ENCODE data around the gene NEDD4L. TPM values are rescaled to one million over a fixed set of nuclear protein-coding genes. Genes with fewer than 3 reads are reported as not detected.

NEDD4L gene
- total RNA-seq, 1 donor from 2014 or later = 93.9 TPM

DNA sequence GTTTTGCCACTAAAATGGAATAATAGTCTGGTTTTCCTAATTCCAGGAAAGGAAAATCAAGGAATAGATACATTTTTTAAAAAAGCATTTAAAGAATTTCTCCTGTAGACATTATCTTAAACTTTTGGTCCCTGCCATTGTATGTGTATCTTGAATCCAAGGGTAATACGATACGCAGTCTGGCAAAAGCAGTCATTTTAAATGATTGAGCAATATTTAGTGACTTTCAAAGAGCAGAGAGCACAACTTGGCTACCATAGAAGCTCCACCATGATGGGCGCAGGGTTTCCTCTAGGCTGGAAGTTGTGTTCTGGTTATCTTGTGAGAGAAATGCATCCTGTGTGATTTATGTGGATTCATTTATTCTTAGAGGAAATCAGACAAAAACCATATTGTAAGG, 92.9 kb downstream of the NEDD4L start:
- H3K4me1 ChIP-seq (ENCODE audit: insufficient read depth, low read length) = peaks cover 4% of the 10 kb centered on the region
- Mint-ChIP-seq H3K4me3 (ENCODE audit: unreplicated experiment) (no peak overlapping the region), H3K27ac (ENCODE audit: unreplicated experiment) (no peak overlapping the region), H3K27me3 (ENCODE audit: low read depth, unreplicated experiment) (no peaks in the 10 kb centered on the region), H3K9me3 (ENCODE audit: unreplicated experiment) (no peaks in the 10 kb centered on the region), H3K4me1 (ENCODE audit: low read depth, unreplicated experiment) (peaks cover 25% of the 10 kb centered on the region), H3K36me3 (ENCODE audit: low read depth, unreplicated experiment) (no peaks in the 10 kb centered on the region)
- H3K9ac ChIP-seq (ENCODE audit: low read length) = no peak overlapping the region
- DNase-seq (ENCODE audit: low read depth) = no peak
- no peak overlapping the region for H3K27ac ChIP-seq (ENCODE audit: low read depth, low read length)
- peaks cover 6% of the 10 kb centered on the region for H4K20me1 ChIP-seq (ENCODE audit: insufficient read depth, low read length)
- H3K4me2 ChIP-seq (ENCODE audit: low read length) = no peak overlapping the region
- no peak overlapping the region for H2AFZ ChIP-seq (ENCODE audit: low read depth, low read length)
- no peaks in the 10 kb centered on the region for H3K36me3 ChIP-seq (ENCODE audit: insufficient read depth, low read length)
- no peaks in the 10 kb centered on the region for H3K27me3 ChIP-seq (ENCODE audit: insufficient read depth, low read length)
- no peak overlapping the region for H3K4me3 ChIP-seq (ENCODE audit: insufficient read depth, low read depth, low read length)
- no peak for FAIRE-seq
- TF ChIP-seq, protein P1, sequence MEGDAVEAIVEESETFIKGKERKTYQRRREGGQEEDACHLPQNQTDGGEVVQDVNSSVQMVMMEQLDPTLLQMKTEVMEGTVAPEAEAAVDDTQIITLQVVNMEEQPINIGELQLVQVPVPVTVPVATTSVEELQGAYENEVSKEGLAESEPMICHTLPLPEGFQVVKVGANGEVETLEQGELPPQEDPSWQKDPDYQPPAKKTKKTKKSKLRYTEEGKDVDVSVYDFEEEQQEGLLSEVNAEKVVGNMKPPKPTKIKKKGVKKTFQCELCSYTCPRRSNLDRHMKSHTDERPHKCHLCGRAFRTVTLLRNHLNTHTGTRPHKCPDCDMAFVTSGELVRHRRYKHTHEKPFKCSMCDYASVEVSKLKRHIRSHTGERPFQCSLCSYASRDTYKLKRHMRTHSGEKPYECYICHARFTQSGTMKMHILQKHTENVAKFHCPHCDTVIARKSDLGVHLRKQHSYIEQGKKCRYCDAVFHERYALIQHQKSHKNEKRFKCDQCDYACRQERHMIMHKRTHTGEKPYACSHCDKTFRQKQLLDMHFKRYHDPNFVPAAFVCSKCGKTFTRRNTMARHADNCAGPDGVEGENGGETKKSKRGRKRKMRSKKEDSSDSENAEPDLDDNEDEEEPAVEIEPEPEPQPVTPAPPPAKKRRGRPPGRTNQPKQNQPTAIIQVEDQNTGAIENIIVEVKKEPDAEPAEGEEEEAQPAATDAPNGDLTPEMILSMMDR (IDR thresholded peaks at IDR 0.05; ENCODE audit: insufficient read depth, low read depth, low read length) = no peak
- H3K9me3 ChIP-seq (ENCODE audit: insufficient read depth, low read depth, low read length) = no peaks in the 10 kb centered on the region
- no peaks in the 10 kb centered on the region for H3K79me2 ChIP-seq (ENCODE audit: insufficient read depth, low read length)

DNA sequence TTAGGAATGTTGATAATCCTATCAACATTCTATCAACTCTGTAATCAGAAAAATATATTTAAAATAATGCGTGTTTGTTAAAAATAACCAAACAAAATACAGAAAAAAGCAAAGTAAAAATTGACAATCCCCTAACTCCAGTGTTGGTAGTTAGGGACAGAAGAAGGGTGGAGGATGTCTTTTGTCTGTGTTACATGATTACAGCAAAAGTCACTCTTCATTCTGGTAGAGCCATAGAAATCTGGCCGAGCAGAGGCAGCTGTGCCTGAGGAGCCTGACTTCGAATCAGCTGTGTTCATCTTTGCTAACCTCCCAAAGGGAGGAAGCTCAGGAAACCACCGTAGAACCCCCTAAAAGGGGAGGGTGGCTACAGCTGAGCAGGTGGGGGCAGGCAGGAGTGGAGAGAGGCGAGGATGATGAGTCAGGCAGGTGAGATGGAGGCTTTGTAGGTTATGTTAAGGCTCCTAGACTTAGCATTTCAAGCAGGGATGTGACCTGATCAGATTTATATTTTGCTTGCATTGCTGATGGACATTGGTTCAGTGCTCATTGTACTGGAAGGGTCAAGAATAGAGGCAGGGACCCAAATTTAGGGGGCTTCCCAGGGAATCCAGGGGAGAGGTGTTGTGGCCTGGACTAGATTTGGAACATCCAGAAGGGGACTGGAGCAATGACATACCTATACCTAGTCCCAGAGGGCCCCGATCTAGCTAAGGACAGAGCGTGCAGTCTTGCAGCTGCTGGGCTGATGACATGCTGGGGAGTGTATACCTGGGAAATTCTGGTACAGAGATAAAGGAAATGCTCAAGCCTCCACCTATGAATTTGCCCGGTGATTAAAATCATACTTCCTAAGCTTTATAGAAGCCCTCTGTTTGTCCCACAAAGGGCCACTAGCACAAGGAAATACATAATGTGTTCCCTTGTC, 95.7 kb downstream of the NEDD4L start:
- Mint-ChIP-seq H3K27ac (ENCODE audit: unreplicated experiment) (no peak overlapping the region), H3K4me1 (ENCODE audit: low read depth, unreplicated experiment) (peaks cover 21% of the 10 kb centered on the region)
- no peak for FAIRE-seq

More for the DNA sequence above, 95.7 kb downstream of the NEDD4L start:
- DNase-seq (ENCODE audit: low read depth) = no peak
- H3K9me3 Mint-ChIP-seq (ENCODE audit: unreplicated experiment) = no peaks in the 10 kb centered on the region
- Histone ChIP-seq H4K20me1 (ENCODE audit: insufficient read depth, low read length) (peaks cover 6% of the 10 kb centered on the region), H3K27ac (ENCODE audit: low read depth, low read length) (no peak overlapping the region), H3K27me3 (ENCODE audit: insufficient read depth, low read length) (no peaks in the 10 kb centered on the region), H3K4me2 (ENCODE audit: low read length) (no peak overlapping the region), H3K4me3 (ENCODE audit: insufficient read depth, low read depth, low read length) (no peak overlapping the region), H3K4me1 (ENCODE audit: insufficient read depth, low read length) (peaks cover 4% of the 10 kb centered on the region), H3K36me3 (ENCODE audit: insufficient read depth, low read length) (no peaks in the 10 kb centered on the region), H3K9me3 (ENCODE audit: insufficient read depth, low read depth, low read length) (no peaks in the 10 kb centered on the region), H3K79me2 (ENCODE audit: insufficient read depth, low read length) (no peaks in the 10 kb centered on the region), H3K9ac (ENCODE audit: low read length) (no peak overlapping the region), H2AFZ (ENCODE audit: low read depth, low read length) (no peak overlapping the region)
- TF ChIP-seq EZH2 (IDR thresholded peaks at IDR 0.05; ENCODE audit: insufficient read depth, low read length) = no peak
- TF ChIP-seq, protein P1 (IDR thresholded peaks at IDR 0.05; ENCODE audit: insufficient read depth, low read depth, low read length) = no peak
- H3K4me3 Mint-ChIP-seq (ENCODE audit: unreplicated experiment) = no peak overlapping the region
- H3K27me3 Mint-ChIP-seq (ENCODE audit: low read depth, unreplicated experiment) = no peaks in the 10 kb centered on the region
- no peaks in the 10 kb centered on the region for H3K36me3 Mint-ChIP-seq (ENCODE audit: low read depth, unreplicated experiment)
